Breast epithelium (tissue), 4 donors: Measurements from ENCODE around the gene HDAC6. TPM values are rescaled to one million over a fixed set of nuclear protein-coding genes. Genes with fewer than 3 reads are reported as not detected.

Experiments
- DNase-seq, 2 donors: peaks; one replicate each; pipeline ENCODE4 v3.0.0-alpha.2; 2019; ENCODE audit warnings: low spot score in 2 of 2
- H3K27ac ChIP-seq, 2 donors: fragments of 200-600 bp; sonication (generic) in 1 of 2; one replicate each; pipeline ENCODE4 v1.5.1; 2016 to 2019; ENCODE audit warnings: mild to moderate bottlenecking in 1 of 2
- H3K27me3 ChIP-seq, 2 donors: fragments of 200-600 bp; sonication (generic) in 1 of 2; one replicate each; pipeline versions ENCODE4 v1.5.1 to v1.6.0; 2017 to 2019; ENCODE audit warnings: control low read depth in 1 of 2, mild to moderate bottlenecking in 1 of 2
- H3K36me3 ChIP-seq: fragments of 200-600 bp; one replicate; pipeline ENCODE4 v1.5.1; 2019
- H3K4me1 ChIP-seq, 2 donors: fragments of 200-600 bp; sonication (generic); one replicate each; pipeline ENCODE4 v1.5.1; 2016 to 2019; ENCODE audit warnings: control low read depth in 1 of 2
- H3K4me3 ChIP-seq, 3 donors: fragments of 200-600 bp; sonication (generic); 1 replicate in 2 of 3; 2 replicates in 1 of 3; pipeline ENCODE4 v1.5.1; 2016 to 2019; ENCODE audit warnings: mild to moderate bottlenecking in 3 of 3, moderate library complexity in 2 of 3
- H3K9me3 ChIP-seq, 2 donors: fragments of 200-600 bp; sonication (generic) in 1 of 2; one replicate each; pipeline ENCODE4 v1.5.1; 2016 to 2019; ENCODE audit warnings: control low read depth in 1 of 2
- POLR2A ChIP-seq: fragments of 450-650 bp; IDR thresholded peaks from one replicate; pipeline ENCODE4 v1.6.1; 2016; ENCODE audit warnings: antibody characterized with exemption, mild to moderate bottlenecking, moderate library complexity
- POLR2AphosphoS5 ChIP-seq, 3 donors: sonication (generic); formaldehyde crosslinking; IDR thresholded peaks; one replicate each; pipeline ENCODE4 v1.6.1; 2017; ENCODE audit warnings: antibody characterized with exemption in 3 of 3
- intact Hi-C: fragments of 100-400 bp; cut with DNase I; formaldehyde crosslinking; loops from one replicate; pipeline ENCODE4 v1.15.1; 2023; ENCODE audit warnings: low total_unique reads
- total RNA-seq, 3 donors: library from RNA; depleted of rRNA; stranded (reverse); fragments of >200 nt; gene quantifications; one replicate each; pipeline ENCODE4 v1.1.0, GENCODE V29; 2016
- TF ChIP-seq, protein P1 (sequence below), 3 donors: fragments of 450-650 bp; IDR thresholded peaks; one replicate each; pipeline ENCODE4 v1.5.1; 2016 to 2017; ENCODE audit warnings: antibody characterized with exemption in 3 of 3, mild to moderate bottlenecking in 3 of 3, moderate library complexity in 3 of 3

The HDAC6 gene
- total RNA-seq, 3 donors from 2014 or later: 78.2 to 86.2 (median 84.3) TPM

DNA sequence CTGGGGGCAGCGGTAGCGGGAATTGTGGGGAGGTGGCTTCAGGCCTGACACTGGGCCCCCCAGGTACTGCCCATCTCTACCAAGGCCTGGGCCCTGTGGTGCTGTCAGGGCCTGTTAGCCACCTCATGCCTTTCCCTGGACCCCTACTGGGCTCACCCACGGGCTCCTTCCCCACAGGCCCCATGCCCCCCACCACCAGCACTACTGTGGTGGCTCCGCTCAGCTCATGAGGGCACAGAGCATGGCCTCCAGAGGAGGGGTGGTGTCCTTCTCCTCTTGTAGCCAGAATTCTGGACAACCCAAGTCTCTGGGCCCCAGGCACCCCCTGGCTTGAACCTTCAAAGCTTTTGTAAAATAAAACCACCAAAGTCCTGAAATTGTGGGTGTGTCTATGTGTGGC is 7.9 kb upstream of the HDAC6 start:
- no peaks in the 10 kb centered on the region for H3K4me1 ChIP-seq
- no peaks in the 10 kb centered on the region for H3K9me3 ChIP-seq
- TF ChIP-seq POLR2A (no peak), POLR2AphosphoS5 (IDR thresholded peaks at IDR 0.05) (no peak)
- TF ChIP-seq, protein P1, sequence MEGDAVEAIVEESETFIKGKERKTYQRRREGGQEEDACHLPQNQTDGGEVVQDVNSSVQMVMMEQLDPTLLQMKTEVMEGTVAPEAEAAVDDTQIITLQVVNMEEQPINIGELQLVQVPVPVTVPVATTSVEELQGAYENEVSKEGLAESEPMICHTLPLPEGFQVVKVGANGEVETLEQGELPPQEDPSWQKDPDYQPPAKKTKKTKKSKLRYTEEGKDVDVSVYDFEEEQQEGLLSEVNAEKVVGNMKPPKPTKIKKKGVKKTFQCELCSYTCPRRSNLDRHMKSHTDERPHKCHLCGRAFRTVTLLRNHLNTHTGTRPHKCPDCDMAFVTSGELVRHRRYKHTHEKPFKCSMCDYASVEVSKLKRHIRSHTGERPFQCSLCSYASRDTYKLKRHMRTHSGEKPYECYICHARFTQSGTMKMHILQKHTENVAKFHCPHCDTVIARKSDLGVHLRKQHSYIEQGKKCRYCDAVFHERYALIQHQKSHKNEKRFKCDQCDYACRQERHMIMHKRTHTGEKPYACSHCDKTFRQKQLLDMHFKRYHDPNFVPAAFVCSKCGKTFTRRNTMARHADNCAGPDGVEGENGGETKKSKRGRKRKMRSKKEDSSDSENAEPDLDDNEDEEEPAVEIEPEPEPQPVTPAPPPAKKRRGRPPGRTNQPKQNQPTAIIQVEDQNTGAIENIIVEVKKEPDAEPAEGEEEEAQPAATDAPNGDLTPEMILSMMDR (IDR thresholded peaks at IDR 0.05): no peak
- H3K27ac ChIP-seq: no peak overlapping the region
- H3K27me3 ChIP-seq: peaks cover 0 to 54% of the 10 kb centered on the region in 2 donors
- no peak for DNase-seq
- no peaks in the 10 kb centered on the region for H3K36me3 ChIP-seq
- intact Hi-C loops: no loop called here
- H3K4me3 ChIP-seq: no peak overlapping the region

DNA sequence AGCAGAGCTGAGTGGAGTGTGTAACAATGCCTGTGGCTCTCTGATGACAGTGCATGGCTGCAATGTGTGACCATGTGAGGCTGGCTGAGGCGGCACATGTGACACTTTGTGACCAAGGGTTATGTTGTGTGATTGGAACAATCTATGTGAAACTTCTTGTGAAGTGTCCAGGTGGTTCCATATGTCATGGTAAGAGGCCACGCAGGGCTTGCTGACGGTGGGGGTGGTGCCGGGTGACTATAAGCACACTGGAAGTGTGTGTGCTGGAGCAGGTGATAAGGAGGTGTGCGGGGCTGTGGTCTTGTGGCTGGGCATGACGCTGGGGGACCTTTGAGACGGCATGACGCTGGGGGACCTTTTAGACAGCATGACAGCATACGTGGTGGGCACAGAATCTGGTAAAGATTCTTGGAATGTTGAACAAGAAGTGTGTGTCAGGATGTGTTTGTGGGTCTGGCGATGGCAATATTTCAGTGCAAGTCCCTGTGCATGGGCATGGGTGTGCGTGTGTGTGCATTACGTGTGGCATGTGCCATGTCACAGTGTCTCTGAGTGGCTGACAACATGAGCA is 7.4 kb upstream of the HDAC6 start:
- Histone ChIP-seq H3K4me3 (no peak overlapping the region), H3K27ac (no peak overlapping the region), H3K4me1 (no peaks in the 10 kb centered on the region), H3K36me3 (no peaks in the 10 kb centered on the region), H3K27me3 (peaks cover 0 to 50% of the 10 kb centered on the region in 2 donors), H3K9me3 (no peaks in the 10 kb centered on the region)
- TF ChIP-seq POLR2AphosphoS5 (IDR thresholded peaks at IDR 0.05) (no peak), POLR2A (no peak)
- TF ChIP-seq, protein P1 (IDR thresholded peaks at IDR 0.05): no peak
- intact Hi-C loops: no loop called here
- no peak for DNase-seq

DNA sequence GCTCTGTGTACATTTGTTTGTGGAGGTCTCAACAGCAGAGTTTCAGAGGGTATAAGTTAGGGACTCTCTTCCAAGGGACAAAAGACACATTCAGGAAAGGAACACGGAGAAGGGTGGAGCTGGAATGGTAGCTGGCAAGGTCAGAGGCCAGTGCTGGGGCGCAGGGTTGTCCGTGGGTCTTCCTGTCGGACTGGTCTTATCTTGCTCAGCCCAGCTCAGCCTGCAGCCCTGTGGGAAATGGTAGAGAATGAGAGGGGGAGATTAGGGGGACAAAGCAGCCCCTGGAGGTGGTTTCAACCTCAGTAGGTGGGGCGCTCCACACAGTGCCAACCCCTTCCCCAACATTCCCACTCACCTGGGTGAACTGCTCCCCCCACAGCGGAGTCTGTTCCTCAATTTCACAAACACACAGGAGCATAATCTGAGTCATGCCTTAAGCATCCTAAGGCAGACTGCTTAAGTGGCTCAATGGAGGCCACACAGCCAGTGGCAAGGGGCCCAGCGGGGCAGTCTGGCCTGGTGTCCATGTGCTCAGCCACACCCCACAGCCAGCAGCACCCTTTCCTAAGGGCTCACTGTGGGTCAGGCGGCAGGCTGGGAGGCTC is 6.9 kb upstream of the HDAC6 start:
- Histone ChIP-seq H3K4me1 (no peaks in the 10 kb centered on the region), H3K36me3 (no peaks in the 10 kb centered on the region), H3K9me3 (no peaks in the 10 kb centered on the region), H3K27me3 (peaks cover 0 to 49% of the 10 kb centered on the region in 2 donors), H3K27ac (no peak overlapping the region), H3K4me3 (no peak overlapping the region)
- intact Hi-C loops: no loop called here
- TF ChIP-seq, protein P1 (IDR thresholded peaks at IDR 0.05): no peak
- TF ChIP-seq POLR2A: no peak
- no peak for TF ChIP-seq POLR2AphosphoS5 (IDR thresholded peaks at IDR 0.05)
- no peak for DNase-seq

DNA sequence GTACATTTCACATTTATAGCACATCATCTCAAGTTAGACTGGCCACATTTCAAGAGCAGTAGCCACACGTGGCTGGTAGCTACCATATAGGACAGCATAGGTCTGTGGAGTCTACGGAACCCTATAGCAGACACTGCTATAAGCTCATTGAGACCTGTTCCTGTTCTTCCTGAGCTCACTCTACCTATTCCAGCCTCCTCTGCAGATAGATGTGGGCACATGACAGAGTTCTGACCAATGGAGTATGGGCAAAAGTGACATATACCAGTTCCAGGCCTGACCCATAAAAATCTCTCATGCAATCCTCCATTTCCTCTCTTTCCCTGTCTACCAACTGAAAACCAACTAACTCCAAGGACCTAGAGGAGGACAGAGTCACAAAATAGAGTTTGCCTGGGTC is 3.5 kb upstream of the HDAC6 start:
- H3K27me3 ChIP-seq: peaks cover 0 to 37% of the 10 kb centered on the region in 2 donors
- intact Hi-C loops: no loop called here
- TF ChIP-seq POLR2AphosphoS5 (IDR thresholded peaks at IDR 0.05) (no peak), POLR2A (no peak)
- TF ChIP-seq, protein P1 (IDR thresholded peaks at IDR 0.05): no peak
- no peaks in the 10 kb centered on the region for H3K4me1 ChIP-seq
- no peak for DNase-seq
- H3K27ac ChIP-seq: no peak overlapping the region
- no peaks in the 10 kb centered on the region for H3K9me3 ChIP-seq
- no peak overlapping the region for H3K4me3 ChIP-seq
- no peaks in the 10 kb centered on the region for H3K36me3 ChIP-seq

DNA sequence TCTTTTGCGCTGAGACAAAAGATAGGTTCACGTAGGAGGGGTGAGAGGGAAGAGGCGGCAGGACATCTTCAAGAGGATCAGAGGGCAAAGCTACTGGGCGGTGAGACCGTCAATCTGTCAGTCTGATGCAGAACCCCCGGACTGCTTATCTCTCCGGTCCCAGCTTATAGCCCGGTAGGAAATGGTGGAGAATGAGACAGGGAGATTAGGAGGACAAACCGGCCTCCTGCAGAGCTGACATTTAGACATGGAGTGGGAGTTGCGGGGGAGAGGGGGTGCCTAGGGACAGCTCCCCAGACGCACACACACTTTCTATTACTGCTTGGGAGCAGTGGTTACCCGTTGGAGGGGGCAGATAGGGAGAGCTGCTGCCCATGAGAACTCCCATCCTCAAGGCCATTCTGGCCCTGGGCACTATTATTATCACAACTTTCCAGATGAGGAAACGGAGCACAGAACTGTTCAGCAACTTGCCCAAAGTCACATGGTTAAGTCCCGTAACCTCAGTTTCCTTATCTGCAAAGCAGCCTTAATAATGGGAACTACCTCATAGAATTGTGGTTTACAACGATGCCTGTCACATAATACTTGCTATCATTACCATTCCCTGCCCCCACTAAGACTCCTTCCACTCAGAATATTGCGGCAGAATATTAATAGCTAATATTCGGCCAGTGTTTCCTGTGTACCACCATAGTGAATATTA is 1.1 kb upstream of the HDAC6 start:
- H3K4me1 ChIP-seq: no peaks in the 10 kb centered on the region
- H3K27ac ChIP-seq: peak overlapping the region; percentile 92 to 95
- no peaks in the 10 kb centered on the region for H3K9me3 ChIP-seq
- intact Hi-C loops: no loop called here
- peaks cover 0 to 23% of the 10 kb centered on the region in 2 donors for H3K27me3 ChIP-seq
- H3K36me3 ChIP-seq: no peaks in the 10 kb centered on the region
- H3K4me3 ChIP-seq: peak overlapping the region; percentile 54 to 77 (median 56)
- TF ChIP-seq POLR2A (no peak), POLR2AphosphoS5 (IDR thresholded peaks at IDR 0.05) (no peak)
- TF ChIP-seq, protein P1 (IDR thresholded peaks at IDR 0.05): no peak
- DNase-seq: no peak
